ENCODE data around the gene PHLDA1.
"Not testable (repeated sequence)": the region's sequence is repeated elsewhere in the genome, so short reads cannot be mapped to it uniquely, and the experiment has no call there.

Gene PHLDA1

DNA sequence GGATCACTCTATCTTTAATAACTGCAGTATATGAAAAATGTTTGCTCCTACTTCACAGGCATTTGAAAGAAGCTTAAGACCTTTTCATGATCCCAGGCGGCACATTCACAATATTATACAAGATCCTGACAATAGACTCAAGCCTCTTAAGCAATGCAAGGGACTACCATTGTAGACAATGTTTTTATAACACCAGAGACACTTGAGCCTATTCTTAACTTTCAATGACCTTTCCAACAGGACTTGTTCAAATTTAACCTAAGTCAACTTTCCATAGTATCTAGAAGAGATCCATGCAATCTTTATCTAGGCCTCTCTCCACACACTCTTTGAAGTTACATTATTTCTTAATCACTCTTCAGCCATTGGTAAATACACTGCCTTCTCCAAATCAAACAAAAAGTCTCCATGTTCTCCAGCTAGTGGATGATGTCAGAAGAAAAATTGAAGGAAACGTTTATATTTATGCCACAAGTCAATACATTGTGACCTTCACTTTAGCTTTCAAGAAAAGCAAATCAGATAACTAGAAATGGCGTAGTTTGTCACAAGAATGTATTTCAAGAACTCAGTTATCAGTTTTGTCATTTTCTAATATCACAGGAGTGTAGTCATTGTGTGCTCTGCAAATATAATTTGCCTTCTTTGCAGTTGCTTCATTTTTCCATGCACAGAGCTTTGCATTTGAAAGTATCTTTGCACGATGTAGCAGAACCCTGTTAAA lies 41.2 kb downstream of the PHLDA1 start:
- no peak for DNase-seq
- Histone ChIP-seq H3K27me3 (replicated peaks; ENCODE audit: control insufficient read depth, insufficient read depth, low read length, poor library complexity, severe bottlenecking) (no peaks in the 10 kb centered on the region), H3K9me3 (ENCODE audit: control insufficient read depth, low read length) (no peaks in the 10 kb centered on the region), H3K4me1 (ENCODE audit: control insufficient read depth, insufficient read depth, low read length, poor library complexity, severe bottlenecking) (peaks cover 5% of the 10 kb centered on the region), H3K27ac (ENCODE audit: insufficient read depth, low read length, poor library complexity, severe bottlenecking) (no peak overlapping the region), H3K4me3 (ENCODE audit: insufficient read depth, low read depth, low read length, poor library complexity, severe bottlenecking) (no peak overlapping the region), H3K36me3 (ENCODE audit: control insufficient read depth, insufficient read depth, low read length) (no peaks in the 10 kb centered on the region)

- not testable (repeated sequence) for H3K4me3 ChIP-seq (ENCODE audit: insufficient read depth, low read depth, low read length, poor library complexity, severe bottlenecking); H3K27me3 ChIP-seq (replicated peaks; ENCODE audit: control insufficient read depth, insufficient read depth, low read length, poor library complexity, severe bottlenecking); DNase-seq; H3K9me3 ChIP-seq (ENCODE audit: control insufficient read depth, low read length); H3K27ac ChIP-seq (ENCODE audit: insufficient read depth, low read length, poor library complexity, severe bottlenecking); H3K4me1 ChIP-seq (ENCODE audit: control insufficient read depth, insufficient read depth, low read length, poor library complexity, severe bottlenecking); H3K36me3 ChIP-seq (ENCODE audit: control insufficient read depth, insufficient read depth, low read length)
Observed at GRCh38 chr12:75987709-75988108, 43.9 kb downstream of the PHLDA1 start.

- no peaks in the 10 kb centered on the region for H3K36me3 ChIP-seq (ENCODE audit: control insufficient read depth, insufficient read depth, low read length)
- H3K27me3 ChIP-seq (replicated peaks; ENCODE audit: control insufficient read depth, insufficient read depth, low read length, poor library complexity, severe bottlenecking): no peaks in the 10 kb centered on the region
- H3K9me3 ChIP-seq (ENCODE audit: control insufficient read depth, low read length): no peaks in the 10 kb centered on the region
- H3K27ac ChIP-seq (ENCODE audit: insufficient read depth, low read length, poor library complexity, severe bottlenecking): no peak overlapping the region
- no peak overlapping the region for H3K4me3 ChIP-seq (ENCODE audit: insufficient read depth, low read depth, low read length, poor library complexity, severe bottlenecking)
- no peak for DNase-seq
- H3K4me1 ChIP-seq (ENCODE audit: control insufficient read depth, insufficient read depth, low read length, poor library complexity, severe bottlenecking): peaks cover 5% of the 10 kb centered on the region
Observed at GRCh38 chr12:75986001-75986746, 45.4 kb downstream of the PHLDA1 start.

DNA sequence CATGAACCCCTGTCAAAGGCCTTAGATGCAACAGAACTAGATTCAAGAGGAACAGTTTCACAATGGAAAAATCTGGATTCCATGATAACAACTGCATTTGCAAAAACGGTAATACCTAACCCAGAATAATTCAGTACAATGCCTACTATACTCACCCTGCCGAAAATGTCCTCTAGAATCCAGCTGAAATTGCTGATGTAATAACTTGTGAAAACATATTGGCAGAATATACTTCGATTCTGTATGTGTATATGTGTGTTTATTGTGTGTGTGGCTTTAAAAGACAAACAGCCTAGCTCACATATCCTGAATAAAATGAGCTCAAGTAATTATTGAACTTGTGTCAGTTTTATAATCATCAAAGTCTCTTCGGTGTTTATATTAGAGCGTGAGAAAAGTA lies 46.0 kb downstream of the PHLDA1 start:
- Histone ChIP-seq H3K27me3 (replicated peaks; ENCODE audit: control insufficient read depth, insufficient read depth, low read length, poor library complexity, severe bottlenecking) (no peaks in the 10 kb centered on the region), H3K9me3 (ENCODE audit: control insufficient read depth, low read length) (no peaks in the 10 kb centered on the region), H3K4me3 (ENCODE audit: insufficient read depth, low read depth, low read length, poor library complexity, severe bottlenecking) (no peak overlapping the region), H3K36me3 (ENCODE audit: control insufficient read depth, insufficient read depth, low read length) (no peaks in the 10 kb centered on the region), H3K4me1 (ENCODE audit: control insufficient read depth, insufficient read depth, low read length, poor library complexity, severe bottlenecking) (peaks cover 5% of the 10 kb centered on the region), H3K27ac (ENCODE audit: insufficient read depth, low read length, poor library complexity, severe bottlenecking) (no peak overlapping the region)
- no peak for DNase-seq

DNA sequence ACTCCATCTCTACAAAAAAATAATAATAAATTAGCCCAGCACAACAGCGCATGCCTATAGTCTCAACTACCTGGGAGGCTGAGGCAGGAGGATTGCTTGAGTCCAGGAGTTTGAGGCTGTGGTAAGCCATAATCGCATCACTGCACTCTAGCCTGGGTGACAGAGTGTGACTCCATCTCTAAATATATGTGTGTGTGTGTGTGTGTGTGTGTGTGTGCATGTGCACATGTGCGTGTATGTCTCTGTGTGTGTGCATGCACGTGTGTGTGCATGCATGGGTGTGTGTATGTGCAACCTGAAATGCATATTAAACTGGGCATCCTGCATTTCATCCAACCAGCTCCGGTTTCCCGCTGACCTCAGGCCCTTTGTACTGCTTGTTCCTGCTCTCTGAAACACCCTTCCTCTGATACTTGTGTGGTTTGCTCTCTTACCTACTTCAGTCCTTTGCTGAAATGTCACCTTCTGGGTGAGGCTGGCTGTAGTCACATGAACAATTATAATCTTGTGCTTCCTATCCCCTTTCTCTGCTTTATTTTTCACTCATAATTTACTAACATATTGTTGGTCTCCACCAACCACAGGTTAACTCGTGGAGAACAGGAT lies 46.9 kb downstream of the PHLDA1 start:
- Histone ChIP-seq H3K27ac (ENCODE audit: insufficient read depth, low read length, poor library complexity, severe bottlenecking) (no peak overlapping the region), H3K9me3 (ENCODE audit: control insufficient read depth, low read length) (no peaks in the 10 kb centered on the region), H3K27me3 (replicated peaks; ENCODE audit: control insufficient read depth, insufficient read depth, low read length, poor library complexity, severe bottlenecking) (no peaks in the 10 kb centered on the region), H3K36me3 (ENCODE audit: control insufficient read depth, insufficient read depth, low read length) (no peaks in the 10 kb centered on the region), H3K4me1 (ENCODE audit: control insufficient read depth, insufficient read depth, low read length, poor library complexity, severe bottlenecking) (peaks cover 5% of the 10 kb centered on the region), H3K4me3 (ENCODE audit: insufficient read depth, low read depth, low read length, poor library complexity, severe bottlenecking) (no peak overlapping the region)
- DNase-seq: no peak

GRCh38 chr12:75983851-75984250 lies 47.7 kb downstream of the PHLDA1 start:
- not testable (repeated sequence) for DNase-seq; H3K4me3 ChIP-seq (ENCODE audit: insufficient read depth, low read depth, low read length, poor library complexity, severe bottlenecking); H3K36me3 ChIP-seq (ENCODE audit: control insufficient read depth, insufficient read depth, low read length); H3K27me3 ChIP-seq (replicated peaks; ENCODE audit: control insufficient read depth, insufficient read depth, low read length, poor library complexity, severe bottlenecking); H3K27ac ChIP-seq (ENCODE audit: insufficient read depth, low read length, poor library complexity, severe bottlenecking); H3K9me3 ChIP-seq (ENCODE audit: control insufficient read depth, low read length)
- H3K4me1 ChIP-seq (ENCODE audit: control insufficient read depth, insufficient read depth, low read length, poor library complexity, severe bottlenecking): peaks cover 13% of the 10 kb centered on the region

GRCh38 chr12:75982979-75983660 lies 48.5 kb downstream of the PHLDA1 start:
- Histone ChIP-seq H3K36me3 (ENCODE audit: control insufficient read depth, insufficient read depth, low read length) (no peaks in the 10 kb centered on the region), H3K4me1 (ENCODE audit: control insufficient read depth, insufficient read depth, low read length, poor library complexity, severe bottlenecking) (peaks cover 21% of the 10 kb centered on the region), H3K27me3 (replicated peaks; ENCODE audit: control insufficient read depth, insufficient read depth, low read length, poor library complexity, severe bottlenecking) (no peaks in the 10 kb centered on the region), H3K27ac (ENCODE audit: insufficient read depth, low read length, poor library complexity, severe bottlenecking) (no peak overlapping the region), H3K9me3 (ENCODE audit: control insufficient read depth, low read length) (no peaks in the 10 kb centered on the region), H3K4me3 (ENCODE audit: insufficient read depth, low read depth, low read length, poor library complexity, severe bottlenecking) (no peak overlapping the region)
- DNase-seq: no peak

GRCh38 chr12:75982169-75982564 lies 49.4 kb downstream of the PHLDA1 start:
- no peak overlapping the region for H3K4me3 ChIP-seq (ENCODE audit: insufficient read depth, low read depth, low read length, poor library complexity, severe bottlenecking)
- H3K4me1 ChIP-seq (ENCODE audit: control insufficient read depth, insufficient read depth, low read length, poor library complexity, severe bottlenecking): peaks cover 28% of the 10 kb centered on the region
- no peak for DNase-seq
- no peak overlapping the region for H3K27ac ChIP-seq (ENCODE audit: insufficient read depth, low read length, poor library complexity, severe bottlenecking)
- no peaks in the 10 kb centered on the region for H3K9me3 ChIP-seq (ENCODE audit: control insufficient read depth, low read length)
- no peaks in the 10 kb centered on the region for H3K36me3 ChIP-seq (ENCODE audit: control insufficient read depth, insufficient read depth, low read length)
- H3K27me3 ChIP-seq (replicated peaks; ENCODE audit: control insufficient read depth, insufficient read depth, low read length, poor library complexity, severe bottlenecking): no peaks in the 10 kb centered on the region

DNA sequence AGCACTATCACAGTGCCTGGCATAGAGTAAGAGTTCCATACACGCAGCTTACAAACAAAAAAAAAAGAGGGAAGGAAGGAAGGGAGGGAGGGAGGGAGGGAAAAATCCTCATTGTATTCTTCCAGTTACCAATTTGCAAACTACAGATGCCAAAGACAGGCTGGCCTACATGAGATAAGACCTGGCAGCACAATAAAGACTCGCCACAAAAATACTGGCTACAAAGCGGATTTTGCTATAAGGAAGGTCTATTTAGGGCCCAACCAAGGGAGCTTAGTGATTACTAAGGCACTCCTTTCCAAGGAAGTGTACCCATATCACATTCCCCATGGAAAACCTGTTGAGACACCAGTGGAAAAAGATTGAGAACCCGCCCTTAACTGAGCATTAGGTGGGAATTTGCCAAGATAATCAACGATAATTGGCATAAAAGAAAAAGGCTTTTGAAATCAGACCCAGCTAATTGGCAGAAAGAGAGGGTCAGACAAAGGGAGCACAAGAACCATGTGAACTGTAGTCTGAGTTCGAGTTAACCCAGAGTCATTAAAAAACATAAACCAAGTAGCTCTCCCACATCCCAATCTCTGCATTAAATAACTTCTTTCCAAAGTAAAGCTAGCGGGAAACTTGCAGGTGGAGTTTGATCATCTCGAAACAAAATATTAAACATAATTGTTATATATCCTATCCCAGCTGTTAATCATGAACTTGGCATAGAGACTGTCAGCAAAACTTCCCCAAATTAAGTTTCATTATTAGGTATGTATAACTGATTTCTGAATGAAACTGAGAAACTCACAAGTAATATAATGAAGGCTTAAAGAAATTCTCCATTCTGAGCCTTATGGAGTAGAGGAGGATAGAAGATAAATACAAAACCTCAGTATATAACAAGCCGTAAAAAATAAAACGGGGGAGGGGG lies 50.1 kb downstream of the PHLDA1 start:
- Histone ChIP-seq H3K4me1 (ENCODE audit: control insufficient read depth, insufficient read depth, low read length, poor library complexity, severe bottlenecking) (peaks cover 28% of the 10 kb centered on the region), H3K36me3 (ENCODE audit: control insufficient read depth, insufficient read depth, low read length) (no peaks in the 10 kb centered on the region), H3K4me3 (ENCODE audit: insufficient read depth, low read depth, low read length, poor library complexity, severe bottlenecking) (no peak overlapping the region), H3K27ac (ENCODE audit: insufficient read depth, low read length, poor library complexity, severe bottlenecking) (no peak overlapping the region), H3K9me3 (ENCODE audit: control insufficient read depth, low read length) (no peaks in the 10 kb centered on the region), H3K27me3 (replicated peaks; ENCODE audit: control insufficient read depth, insufficient read depth, low read length, poor library complexity, severe bottlenecking) (no peaks in the 10 kb centered on the region)
- DNase-seq: no peak
